Astrocyte (in vitro differentiated cells and primary cell): ENCODE data around the gene LRRC4. TPM values are rescaled to one million over a fixed set of nuclear protein-coding genes. Genes with fewer than 3 reads are reported as not detected.

Experiments
- DNase-seq: peaks from one replicate; pipeline ENCODE4 v3.0.0-alpha.2; 2010; ENCODE audit warnings: low read depth
- FAIRE-seq: peaks from 2 replicates; lab custom pipeline; 2011; peaks lifted over from hg19 to GRCh38; lab: Jason Lieb, UNC
- H2AFZ ChIP-seq: 2 replicates; pipeline ENCODE4 v1.6.0; 2012; ENCODE audit warnings: low read depth, low read length, inconsistent platforms
- H3K27ac ChIP-seq: 2 replicates; pipeline ENCODE4 v1.5.1; 2011; ENCODE audit warnings: low read depth, low read length, inconsistent platforms
- H3K27me3 ChIP-seq: 2 replicates; pipeline ENCODE4 v1.6.0; 2011; ENCODE audit warnings: low read length, inconsistent platforms; ENCODE audit not compliant: insufficient read depth
- H3K36me3 ChIP-seq: 2 replicates; pipeline ENCODE4 v1.5.1; 2011; ENCODE audit warnings: low read length, inconsistent platforms; ENCODE audit not compliant: insufficient read depth
- H3K4me1 ChIP-seq: 2 replicates; pipeline ENCODE4 v1.5.1; 2011; ENCODE audit warnings: low read length, inconsistent platforms; ENCODE audit not compliant: insufficient read depth
- H3K4me2 ChIP-seq: 2 replicates; pipeline ENCODE4 v1.6.0; 2012; ENCODE audit warnings: low read length, inconsistent platforms
- H3K4me3 ChIP-seq: 2 replicates; pipeline ENCODE4 v1.5.1; 2011; ENCODE audit warnings: low read depth, mild to moderate bottlenecking, low read length, inconsistent platforms; ENCODE audit not compliant: insufficient read depth
- H3K79me2 ChIP-seq: 2 replicates; pipeline ENCODE4 v1.6.0; 2012; ENCODE audit warnings: mild to moderate bottlenecking, low read length, inconsistent platforms; ENCODE audit not compliant: insufficient read depth
- H3K9ac ChIP-seq: 2 replicates; pipeline ENCODE4 v1.6.0; 2012; ENCODE audit warnings: mild to moderate bottlenecking, low read length, inconsistent platforms
- H3K9me3 ChIP-seq: 2 replicates; pipeline ENCODE4 v1.5.1; 2012; ENCODE audit warnings: low read depth, mild to moderate bottlenecking, low read length, inconsistent platforms; ENCODE audit not compliant: insufficient read depth
- H4K20me1 ChIP-seq: 2 replicates; pipeline ENCODE4 v1.6.0; 2012; ENCODE audit warnings: low read length, inconsistent platforms; ENCODE audit not compliant: insufficient read depth
- H3K27ac Mint-ChIP-seq: one replicate; pipeline ENCODE4 v1.8.0; 2021; ENCODE audit warnings: mild to moderate bottlenecking, mixed read lengths; ENCODE audit not compliant: unreplicated experiment
- H3K27me3 Mint-ChIP-seq: one replicate; pipeline ENCODE4 v1.8.0; 2021; ENCODE audit warnings: low read depth, mixed read lengths; ENCODE audit not compliant: unreplicated experiment
- H3K36me3 Mint-ChIP-seq: one replicate; pipeline ENCODE4 v1.8.0; 2021; ENCODE audit warnings: low read depth, mixed read lengths; ENCODE audit not compliant: unreplicated experiment
- H3K4me1 Mint-ChIP-seq: one replicate; pipeline ENCODE4 v1.8.0; 2021; ENCODE audit warnings: low read depth, mixed read lengths; ENCODE audit not compliant: unreplicated experiment
- H3K4me3 Mint-ChIP-seq: one replicate; pipeline ENCODE4 v1.8.0; 2021; ENCODE audit warnings: mild to moderate bottlenecking, moderate library complexity, mixed read lengths; ENCODE audit not compliant: unreplicated experiment
- H3K9me3 Mint-ChIP-seq: one replicate; pipeline ENCODE4 v1.8.0; 2021; ENCODE audit warnings: mild to moderate bottlenecking, mixed read lengths; ENCODE audit not compliant: unreplicated experiment
- EZH2 ChIP-seq: IDR thresholded peaks from 2 replicates; pipeline ENCODE4 v1.6.1; 2012; ENCODE audit warnings: mild to moderate bottlenecking, low read length, inconsistent platforms; ENCODE audit not compliant: insufficient read depth
- total RNA-seq: library from RNA; stranded (reverse); gene quantifications from 2 replicates; pipeline ENCODE4 v1.2.1, GENCODE V29; 2021
- TF ChIP-seq, protein P1 (sequence below): IDR thresholded peaks from 2 replicates; pipeline ENCODE4 v1.5.1; 2011; ENCODE audit warnings: low read depth, mild to moderate bottlenecking, inconsistent platforms, low read length, moderate library complexity; ENCODE audit not compliant: insufficient read depth

Gene LRRC4
- total RNA-seq, 1 donor from 2014 or later: 4.4 TPM

DNA sequence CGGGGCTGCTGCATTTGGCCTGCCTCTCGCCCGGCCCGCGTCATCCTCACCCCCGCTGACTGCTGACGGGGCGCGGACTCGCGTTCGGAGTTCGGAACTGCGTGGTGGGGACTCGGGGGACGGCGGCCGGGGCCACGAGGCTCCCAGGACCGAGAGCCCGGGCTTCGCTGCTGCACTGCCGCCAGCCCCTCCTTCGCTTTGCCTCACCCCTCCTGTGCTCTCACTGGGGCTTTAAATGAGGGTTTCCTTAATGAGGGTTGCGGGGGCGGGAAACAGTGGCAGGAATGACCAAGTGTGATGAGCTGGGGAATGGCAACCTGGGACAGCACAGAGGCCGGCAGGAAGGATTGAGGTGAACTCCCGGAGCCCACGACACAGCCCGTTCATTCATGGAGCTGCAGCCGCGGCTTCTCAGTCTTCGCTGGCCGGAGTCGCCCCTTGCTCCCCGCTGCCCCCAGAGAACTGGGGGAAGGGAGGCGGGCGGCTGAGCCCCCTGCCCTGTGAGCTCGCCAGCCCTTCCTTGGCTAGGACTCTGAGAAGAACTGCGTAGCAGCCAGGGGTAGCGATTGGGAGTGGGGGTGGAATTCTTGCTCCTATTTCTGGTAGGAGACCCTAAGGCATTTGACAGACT lies 1.5 kb upstream of the LRRC4 start:
- H3K27ac ChIP-seq: peak overlapping the region; percentile 21

DNA sequence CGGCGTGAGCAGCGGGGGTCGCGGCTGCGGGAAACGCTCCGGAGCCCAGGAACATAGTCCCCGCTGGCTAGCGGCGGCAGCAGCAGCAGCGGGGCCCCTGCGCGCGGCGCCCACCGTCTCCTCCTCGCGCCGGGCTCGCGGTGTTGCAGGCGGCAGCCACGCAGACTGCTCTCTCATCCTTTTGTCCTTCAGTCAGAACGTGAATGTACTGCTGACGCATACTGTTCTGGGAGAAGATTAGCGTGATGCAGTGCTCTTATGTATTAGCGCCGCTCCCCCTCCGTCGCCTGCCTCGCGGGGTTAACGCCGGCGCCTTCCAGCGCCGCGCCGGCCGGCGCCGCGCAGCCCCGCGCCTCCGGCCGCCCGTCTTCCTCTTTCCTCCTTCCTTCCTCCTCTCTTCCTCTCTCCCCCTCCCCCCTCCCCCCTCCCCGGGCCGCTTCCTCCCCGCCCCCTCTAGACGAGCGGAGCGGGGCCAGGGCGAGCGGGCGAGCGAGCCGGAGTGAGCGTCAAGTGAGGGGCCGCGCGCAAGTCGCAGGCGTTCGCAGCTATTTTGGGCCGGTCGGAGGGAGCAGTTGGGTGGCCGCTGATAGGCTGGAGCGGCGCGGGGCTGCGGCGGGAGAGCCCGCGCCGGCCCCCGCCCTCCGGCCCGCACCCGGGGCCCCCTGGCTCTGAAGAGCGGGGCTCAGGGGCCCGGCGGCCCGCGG lies 816 bp upstream of the LRRC4 start:
- peaks cover 83% of the 10 kb centered on the region for H4K20me1 ChIP-seq
- Mint-ChIP-seq H3K9me3 (no peaks in the 10 kb centered on the region), H3K27ac (no peak overlapping the region), H3K4me3 (peak overlapping the region; percentile 76), H3K36me3 (peaks cover 12% of the 10 kb centered on the region), H3K4me1 (peaks cover 40% of the 10 kb centered on the region), H3K27me3 (no peaks in the 10 kb centered on the region)
- H3K4me1 ChIP-seq: peaks cover 19% of the 10 kb centered on the region
- H3K27me3 ChIP-seq: no peaks in the 10 kb centered on the region
- no peak for FAIRE-seq
- H3K27ac ChIP-seq: peak overlapping the region; percentile 21
- H3K4me2 ChIP-seq: peak overlapping the region; percentile 89
- H3K9ac ChIP-seq: peak overlapping the region; percentile 73
- peak overlapping the region; percentile 54 for H3K4me3 ChIP-seq
- TF ChIP-seq EZH2: no peak
- TF ChIP-seq, protein P1, sequence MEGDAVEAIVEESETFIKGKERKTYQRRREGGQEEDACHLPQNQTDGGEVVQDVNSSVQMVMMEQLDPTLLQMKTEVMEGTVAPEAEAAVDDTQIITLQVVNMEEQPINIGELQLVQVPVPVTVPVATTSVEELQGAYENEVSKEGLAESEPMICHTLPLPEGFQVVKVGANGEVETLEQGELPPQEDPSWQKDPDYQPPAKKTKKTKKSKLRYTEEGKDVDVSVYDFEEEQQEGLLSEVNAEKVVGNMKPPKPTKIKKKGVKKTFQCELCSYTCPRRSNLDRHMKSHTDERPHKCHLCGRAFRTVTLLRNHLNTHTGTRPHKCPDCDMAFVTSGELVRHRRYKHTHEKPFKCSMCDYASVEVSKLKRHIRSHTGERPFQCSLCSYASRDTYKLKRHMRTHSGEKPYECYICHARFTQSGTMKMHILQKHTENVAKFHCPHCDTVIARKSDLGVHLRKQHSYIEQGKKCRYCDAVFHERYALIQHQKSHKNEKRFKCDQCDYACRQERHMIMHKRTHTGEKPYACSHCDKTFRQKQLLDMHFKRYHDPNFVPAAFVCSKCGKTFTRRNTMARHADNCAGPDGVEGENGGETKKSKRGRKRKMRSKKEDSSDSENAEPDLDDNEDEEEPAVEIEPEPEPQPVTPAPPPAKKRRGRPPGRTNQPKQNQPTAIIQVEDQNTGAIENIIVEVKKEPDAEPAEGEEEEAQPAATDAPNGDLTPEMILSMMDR: no peak
- no peaks in the 10 kb centered on the region for H3K9me3 ChIP-seq
- no peaks in the 10 kb centered on the region for H3K36me3 ChIP-seq
- peaks cover 22% of the 10 kb centered on the region for H3K79me2 ChIP-seq
- peak; percentile 90 for DNase-seq
- peak overlapping the region; percentile 0 for H2AFZ ChIP-seq

More for the DNA sequence above, 1.5 kb upstream of the LRRC4 start:
- Histone ChIP-seq H3K27me3 (no peaks in the 10 kb centered on the region), H4K20me1 (peaks cover 83% of the 10 kb centered on the region), H3K79me2 (peaks cover 22% of the 10 kb centered on the region), H3K4me2 (peak overlapping the region; percentile 89), H3K9ac (peak overlapping the region; percentile 73), H2AFZ (no peak overlapping the region), H3K36me3 (no peaks in the 10 kb centered on the region), H3K4me1 (peaks cover 19% of the 10 kb centered on the region), H3K9me3 (no peaks in the 10 kb centered on the region), H3K4me3 (peak overlapping the region; percentile 54)
- Mint-ChIP-seq H3K36me3 (peaks cover 12% of the 10 kb centered on the region), H3K27me3 (no peaks in the 10 kb centered on the region), H3K9me3 (no peaks in the 10 kb centered on the region), H3K4me3 (peak overlapping the region; percentile 73), H3K4me1 (peaks cover 34% of the 10 kb centered on the region), H3K27ac (peak overlapping the region; percentile 58)
- FAIRE-seq (no peak), DNase-seq (no peak)
- TF ChIP-seq, protein P1: no peak
- TF ChIP-seq EZH2: no peak

DNA sequence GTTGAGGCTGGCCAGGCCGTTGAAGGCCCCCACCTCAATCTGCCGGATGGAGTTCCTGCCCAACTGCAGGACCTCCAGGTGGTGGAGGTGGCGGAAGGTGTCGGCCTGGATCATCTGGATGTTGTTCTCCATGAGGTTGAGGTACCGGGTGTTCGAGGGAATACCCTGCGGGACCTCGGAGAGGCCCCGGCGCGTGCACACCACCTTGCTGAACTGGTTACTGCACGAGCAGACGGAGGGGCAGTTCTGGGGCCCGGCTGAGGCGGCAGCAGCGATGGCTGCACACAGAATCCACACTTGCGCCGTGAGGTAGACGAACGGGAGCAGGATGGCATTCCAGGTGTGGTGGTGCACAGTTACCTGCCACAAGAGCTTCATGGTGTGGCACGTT lies 979 bp downstream of the LRRC4 start:
- peak overlapping the region; percentile 89 for H3K4me2 ChIP-seq
- H3K27ac Mint-ChIP-seq: peak overlapping the region; percentile 58
- no peaks in the 10 kb centered on the region for H3K27me3 Mint-ChIP-seq
- TF ChIP-seq, protein P1: no peak
- no peak for TF ChIP-seq EZH2
- H3K9me3 ChIP-seq: no peaks in the 10 kb centered on the region
- H3K79me2 ChIP-seq: peaks cover 22% of the 10 kb centered on the region
- DNase-seq: no peak
- H3K36me3 Mint-ChIP-seq: peaks cover 6% of the 10 kb centered on the region
- no peak overlapping the region for H3K27ac ChIP-seq
- FAIRE-seq: no peak
- H3K4me3 Mint-ChIP-seq: peak overlapping the region; percentile 62
- H3K36me3 ChIP-seq: no peaks in the 10 kb centered on the region
- H3K9me3 Mint-ChIP-seq: no peaks in the 10 kb centered on the region
- H2AFZ ChIP-seq: no peak overlapping the region
- peaks cover 82% of the 10 kb centered on the region for H4K20me1 ChIP-seq
- H3K4me3 ChIP-seq: peak overlapping the region; percentile 21
- no peak overlapping the region for H3K9ac ChIP-seq
- H3K4me1 Mint-ChIP-seq: peaks cover 44% of the 10 kb centered on the region
- H3K4me1 ChIP-seq: peaks cover 27% of the 10 kb centered on the region
- no peaks in the 10 kb centered on the region for H3K27me3 ChIP-seq
